ENCODE data around the gene ITFG1.

- TF ChIP-seq CTCF (IDR thresholded peaks at IDR 0.05) (no peak), EP300 (IDR thresholded peaks at IDR 0.05) (no peak)
Measured at GRCh38 chr16:47460359-47460710, 528 bp downstream of the ITFG1 start.
